K562 (cell line): ENCODE results near the gene ADGRA1. TPM values are rescaled to one million over a fixed set of nuclear protein-coding genes. Genes with fewer than 3 reads are reported as not detected.

Source experiments
- CBFA2T3 ChIP-seq: fragments of 450-650 bp; IDR thresholded peaks from 2 replicates; pipeline ENCODE4 v1.6.1; 2017
- CHD1 ChIP-seq: fragments of 200-600 bp; sonication (generic); IDR thresholded peaks from one replicate; pipeline ENCODE4 v1.6.1; 2012; ENCODE audit warnings: mild to moderate bottlenecking, moderate library complexity, low read length, inconsistent platforms
- ETV1 ChIP-seq: fragments of 450-650 bp; conservative IDR thresholded peaks from 2 replicates; pipeline ENCODE4 v1.6.1; 2016; ENCODE audit warnings: missing genetic modification characterization, control low read depth, low read depth, missing compliant biosample characterization
- NRF1 ChIP-seq, 2 experiments: fragments of 450-650 bp; IDR thresholded peaks in 1 of 2; conservative IDR thresholded peaks in 1 of 2; 2 replicates each; pipeline ENCODE4 v1.6.1; 2014; ENCODE audit warnings: mild to moderate bottlenecking in 2 of 2
- RBM17 ChIP-seq: fragments of 200-400 bp; formaldehyde crosslinking; IDR thresholded peaks from 2 replicates; pipeline ENCODE4 v1.6.1; 2017; ENCODE audit warnings: low read depth, mild to moderate bottlenecking, low read length, borderline replicate concordance
- RBM39 ChIP-seq: fragments of 200-400 bp; formaldehyde crosslinking; optimal IDR thresholded peaks from 2 replicates; pipeline ENCODE3; 2018; ENCODE audit warnings: low read depth, low read length
- ZNF212 ChIP-seq: fragments of 450-650 bp; formaldehyde crosslinking; IDR thresholded peaks from 2 replicates; pipeline ENCODE4 v1.4.0; 2020; ENCODE audit warnings: mild to moderate bottlenecking
- ZNF347 ChIP-seq: fragments of 450-650 bp; formaldehyde crosslinking; IDR thresholded peaks from 2 replicates; pipeline ENCODE4 v1.4.0; 2020; ENCODE audit warnings: low read depth, mild to moderate bottlenecking, moderate library complexity
- ZSCAN29 ChIP-seq: fragments of 450-650 bp; IDR thresholded peaks from 2 replicates; pipeline ENCODE4 v1.6.1; 2017
- polyA plus RNA-seq, 8 experiments: library from polyadenylated mRNA; depleted of rRNA in 4 of 8; stranded (reverse) in 5 of 8; unstranded in 3 of 8; fragments of >200 nt; fragmentation: Nextera tagmentation in 2 of 8; fragmentation: Illumina TruSeq in 1 of 8; extraction: Ambion mirVana in 2 of 8; extraction: Trizol in 1 of 8; gene quantifications; 2 replicates each; pipeline versions ENCODE4 v1.2.1 to v1.2.3, GENCODE V29; 2011 to 2014; ENCODE audit warnings: inconsistent platforms in 1 of 8, missing spikeins in 1 of 8
- total RNA-seq, 7 experiments: library from RNA; depleted of rRNA in 6 of 7; stranded (reverse); fragments of >200 nt in 6 of 7; fragmentation: Illumina TruSeq in 2 of 7; extraction: Trizol in 2 of 7; gene quantifications; 2 replicates each; pipeline versions ENCODE4 v1.2.1 to v1.2.3, GENCODE V29; 2011 to 2021; ENCODE audit warnings: low replicate concordance in 1 of 7
- TF ChIP-seq, protein P1 (sequence below): fragments of 450-650 bp; IDR thresholded peaks from 2 replicates; pipeline ENCODE4 v1.6.1; 2016
- TF ChIP-seq, protein P2 (sequence below): fragments of 250-450 bp; sonication (Bioruptor Pico); IDR thresholded peaks from 2 replicates; pipeline ENCODE4 v1.5.0; 2021

Gene ADGRA1
- total and polyA plus RNA-seq, 9 of the 15 experiments (the other 6 are each of a cell fraction or from before 2014, with no cell fraction given), result not detected

DNA sequence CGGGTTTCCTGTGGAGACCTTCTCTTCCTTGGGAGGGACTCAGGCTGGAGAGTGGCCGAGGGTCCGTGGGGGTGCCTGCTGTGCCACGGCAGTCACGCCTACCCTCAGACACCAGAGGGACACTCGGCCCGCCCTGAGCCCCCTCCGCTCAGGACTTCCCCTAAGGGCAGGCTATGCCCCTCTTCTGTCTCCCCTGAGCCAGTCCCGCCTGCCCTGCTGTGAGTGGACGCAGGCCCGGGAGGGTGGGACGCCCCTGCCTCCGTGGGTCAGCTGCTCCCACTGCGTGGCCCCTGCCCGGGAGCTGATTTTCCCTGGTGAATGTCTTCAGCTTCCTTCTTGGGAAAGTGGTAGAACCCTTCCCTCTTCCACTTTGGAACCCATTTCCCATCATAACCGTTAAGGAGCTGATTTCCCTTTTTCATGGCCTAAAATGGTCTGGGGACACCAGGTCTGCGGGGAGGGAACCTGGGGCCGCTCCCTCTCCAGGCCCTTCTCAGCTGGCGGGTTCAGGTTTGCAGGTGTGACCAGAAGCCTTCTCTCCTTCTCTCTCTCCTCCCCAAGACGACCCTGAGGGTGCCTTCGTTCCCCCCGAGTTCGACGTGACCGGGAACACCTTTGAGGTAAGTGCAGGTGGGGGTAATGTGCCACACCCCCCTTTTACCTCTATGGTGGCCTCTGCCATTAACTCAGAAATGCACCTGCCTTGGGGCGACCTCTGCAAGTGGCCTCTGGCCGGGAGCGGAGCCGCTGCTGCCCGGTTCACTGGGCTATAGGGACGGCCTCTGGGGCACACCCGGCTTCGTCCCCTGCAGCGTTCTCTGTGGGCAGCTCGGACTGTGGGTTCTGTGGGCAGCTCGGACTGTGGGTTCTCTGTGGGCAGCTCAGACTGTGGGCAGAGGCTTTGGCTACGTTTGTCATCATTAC, 80.2 kb downstream of the ADGRA1 start (continued):
- TF ChIP-seq, protein P1, sequence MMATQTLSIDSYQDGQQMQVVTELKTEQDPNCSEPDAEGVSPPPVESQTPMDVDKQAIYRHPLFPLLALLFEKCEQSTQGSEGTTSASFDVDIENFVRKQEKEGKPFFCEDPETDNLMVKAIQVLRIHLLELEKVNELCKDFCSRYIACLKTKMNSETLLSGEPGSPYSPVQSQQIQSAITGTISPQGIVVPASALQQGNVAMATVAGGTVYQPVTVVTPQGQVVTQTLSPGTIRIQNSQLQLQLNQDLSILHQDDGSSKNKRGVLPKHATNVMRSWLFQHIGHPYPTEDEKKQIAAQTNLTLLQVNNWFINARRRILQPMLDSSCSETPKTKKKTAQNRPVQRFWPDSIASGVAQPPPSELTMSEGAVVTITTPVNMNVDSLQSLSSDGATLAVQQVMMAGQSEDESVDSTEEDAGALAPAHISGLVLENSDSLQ, result no peak
- no peak for TF ChIP-seq ETV1 (tag)
- TF ChIP-seq NRF1 (conservative IDR thresholded peaks at IDR 0.05 in 1 of 2, IDR thresholded peaks at IDR 0.05 in 1 of 2), result no peak
- no peak for TF ChIP-seq ZNF212 (CRISPR knock-in tag)
- no peak for TF ChIP-seq CHD1
- no peak for TF ChIP-seq ZNF347 (CRISPR knock-in tag)
- no peak for TF ChIP-seq ZSCAN29
- TF ChIP-seq RBM17, result no peak
- TF ChIP-seq CBFA2T3, result no peak
- TF ChIP-seq, protein P2, sequence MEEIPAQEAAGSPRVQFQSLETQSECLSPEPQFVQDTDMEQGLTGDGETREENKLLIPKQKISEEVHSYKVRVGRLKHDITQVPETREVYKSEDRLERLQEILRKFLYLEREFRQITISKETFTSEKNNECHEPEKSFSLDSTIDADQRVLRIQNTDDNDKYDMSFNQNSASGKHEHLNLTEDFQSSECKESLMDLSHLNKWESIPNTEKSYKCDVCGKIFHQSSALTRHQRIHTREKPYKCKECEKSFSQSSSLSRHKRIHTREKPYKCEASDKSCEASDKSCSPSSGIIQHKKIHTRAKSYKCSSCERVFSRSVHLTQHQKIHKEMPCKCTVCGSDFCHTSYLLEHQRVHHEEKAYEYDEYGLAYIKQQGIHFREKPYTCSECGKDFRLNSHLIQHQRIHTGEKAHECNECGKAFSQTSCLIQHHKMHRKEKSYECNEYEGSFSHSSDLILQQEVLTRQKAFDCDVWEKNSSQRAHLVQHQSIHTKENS (CRISPR knock-in tag), result no peak
- no peak for TF ChIP-seq RBM39
- TF ChIP-seq, all 486 proteins: peak for 0
